Measurements from ENCODE around the gene NKAIN2.

The NKAIN2 gene

DNA sequence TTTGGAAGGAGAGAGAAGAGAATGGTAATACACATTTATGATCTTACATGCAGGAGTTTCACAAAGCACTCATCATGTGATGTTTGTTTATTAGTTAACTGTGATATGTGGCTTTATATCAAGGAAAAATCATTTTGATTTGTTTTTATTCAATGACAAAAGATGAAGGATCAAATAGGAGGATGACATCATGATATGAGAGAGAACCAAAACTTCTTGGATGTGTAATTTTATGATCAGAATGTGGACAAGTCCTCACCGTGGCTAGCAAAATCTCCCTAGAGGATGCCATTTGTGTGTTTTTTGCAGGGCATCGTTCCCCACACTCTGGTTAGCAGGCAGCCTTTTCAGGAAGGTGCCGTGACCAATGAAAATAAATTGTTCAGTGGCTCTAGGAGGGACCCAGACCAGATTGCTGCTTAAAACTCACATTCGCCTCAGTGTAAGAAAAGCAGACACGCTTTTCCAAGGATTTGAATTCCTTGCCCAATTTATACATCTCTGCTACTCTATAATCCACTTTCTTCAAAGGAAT lies 552.7 kb downstream of the NKAIN2 start:
- ChIA-PET CTCF (no interaction called here), POLR2A (no interaction called here)
- DNase-seq (ENCODE audit: low read depth, low spot score): no peak
- H3K4me3 ChIP-seq (ENCODE audit: low read depth, low read length): no peak overlapping the region
- TF ChIP-seq, protein P1, sequence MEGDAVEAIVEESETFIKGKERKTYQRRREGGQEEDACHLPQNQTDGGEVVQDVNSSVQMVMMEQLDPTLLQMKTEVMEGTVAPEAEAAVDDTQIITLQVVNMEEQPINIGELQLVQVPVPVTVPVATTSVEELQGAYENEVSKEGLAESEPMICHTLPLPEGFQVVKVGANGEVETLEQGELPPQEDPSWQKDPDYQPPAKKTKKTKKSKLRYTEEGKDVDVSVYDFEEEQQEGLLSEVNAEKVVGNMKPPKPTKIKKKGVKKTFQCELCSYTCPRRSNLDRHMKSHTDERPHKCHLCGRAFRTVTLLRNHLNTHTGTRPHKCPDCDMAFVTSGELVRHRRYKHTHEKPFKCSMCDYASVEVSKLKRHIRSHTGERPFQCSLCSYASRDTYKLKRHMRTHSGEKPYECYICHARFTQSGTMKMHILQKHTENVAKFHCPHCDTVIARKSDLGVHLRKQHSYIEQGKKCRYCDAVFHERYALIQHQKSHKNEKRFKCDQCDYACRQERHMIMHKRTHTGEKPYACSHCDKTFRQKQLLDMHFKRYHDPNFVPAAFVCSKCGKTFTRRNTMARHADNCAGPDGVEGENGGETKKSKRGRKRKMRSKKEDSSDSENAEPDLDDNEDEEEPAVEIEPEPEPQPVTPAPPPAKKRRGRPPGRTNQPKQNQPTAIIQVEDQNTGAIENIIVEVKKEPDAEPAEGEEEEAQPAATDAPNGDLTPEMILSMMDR (IDR thresholded peaks at IDR 0.05; ENCODE audit: insufficient read depth, low read length, missing control alignments): no peak

DNA sequence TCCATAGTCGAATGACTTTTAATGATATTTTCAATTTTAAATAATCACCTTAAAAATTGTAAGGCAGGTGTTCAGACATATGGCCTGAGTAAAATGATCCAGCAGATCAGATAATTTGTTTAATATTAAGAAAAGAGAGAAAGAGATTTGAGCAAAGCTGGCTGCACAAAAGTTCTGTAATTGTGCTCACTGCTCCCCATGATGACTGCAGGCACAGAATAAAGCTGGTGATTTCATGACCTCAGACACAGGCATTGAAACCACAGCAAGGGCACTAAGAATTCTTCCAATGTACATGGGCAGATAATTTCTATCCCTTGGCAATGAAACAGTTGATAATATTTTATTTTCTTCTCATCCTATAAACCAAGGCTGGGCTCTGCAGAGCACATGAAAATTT lies 553.1 kb downstream of the NKAIN2 start:
- POLR2A ChIA-PET: no interaction called here
- H3K4me3 ChIP-seq (ENCODE audit: low read depth, low read length): no peak overlapping the region
- CTCF ChIA-PET: no interaction called here
- TF ChIP-seq, protein P1 (IDR thresholded peaks at IDR 0.05; ENCODE audit: insufficient read depth, low read length, missing control alignments): no peak
- no peak for DNase-seq (ENCODE audit: low read depth, low spot score)

DNA sequence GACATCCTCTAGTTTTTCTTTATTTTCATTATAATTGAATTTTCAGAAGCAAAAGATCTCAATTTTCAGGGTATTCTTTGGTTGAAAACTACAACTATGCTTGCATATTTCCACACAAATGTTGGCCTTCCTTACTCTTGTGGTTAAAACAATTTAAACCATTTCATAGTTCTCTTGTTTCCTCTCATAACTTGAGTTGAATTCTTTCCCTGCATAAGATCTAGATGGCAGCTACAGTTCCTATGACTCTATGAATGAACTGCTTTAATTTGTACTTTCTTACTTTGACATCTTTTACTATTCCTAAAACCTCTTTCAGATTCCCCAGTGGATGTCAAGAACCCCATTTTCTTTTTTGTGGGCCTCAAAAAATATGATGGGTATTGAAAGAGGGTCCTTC lies 564.5 kb downstream of the NKAIN2 start:
- no peak overlapping the region for H3K4me3 ChIP-seq (ENCODE audit: low read depth, low read length)
- ChIA-PET CTCF (no interaction called here), POLR2A (no interaction called here)
- no peak for DNase-seq (ENCODE audit: low read depth, low spot score)
- TF ChIP-seq, protein P1 (IDR thresholded peaks at IDR 0.05; ENCODE audit: insufficient read depth, low read length, missing control alignments): no peak

DNA sequence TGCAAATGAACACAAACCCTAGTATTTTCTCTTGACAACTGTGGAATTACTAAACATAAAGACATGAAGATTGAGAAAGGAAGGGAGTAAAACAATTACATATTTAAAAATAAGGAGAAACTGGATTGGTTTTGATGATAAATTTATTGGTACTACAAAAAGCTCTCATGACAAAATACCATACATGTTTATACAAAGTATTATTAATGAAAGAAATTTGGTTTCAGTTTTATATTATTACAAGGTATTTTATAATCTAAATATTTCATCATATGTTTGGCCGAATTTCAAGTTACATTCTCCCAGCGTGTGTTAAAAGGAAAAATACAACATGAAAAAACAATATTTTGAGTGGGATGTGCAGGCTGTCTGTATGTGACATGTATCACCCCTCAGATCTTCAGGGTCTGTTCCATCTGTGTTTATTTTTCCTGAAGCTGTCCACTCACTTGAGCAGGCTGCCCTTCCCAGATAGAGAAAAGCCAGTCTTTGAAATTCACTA lies 568.4 kb downstream of the NKAIN2 start:
- TF ChIP-seq, protein P1 (IDR thresholded peaks at IDR 0.05; ENCODE audit: insufficient read depth, low read length, missing control alignments): no peak

DNA sequence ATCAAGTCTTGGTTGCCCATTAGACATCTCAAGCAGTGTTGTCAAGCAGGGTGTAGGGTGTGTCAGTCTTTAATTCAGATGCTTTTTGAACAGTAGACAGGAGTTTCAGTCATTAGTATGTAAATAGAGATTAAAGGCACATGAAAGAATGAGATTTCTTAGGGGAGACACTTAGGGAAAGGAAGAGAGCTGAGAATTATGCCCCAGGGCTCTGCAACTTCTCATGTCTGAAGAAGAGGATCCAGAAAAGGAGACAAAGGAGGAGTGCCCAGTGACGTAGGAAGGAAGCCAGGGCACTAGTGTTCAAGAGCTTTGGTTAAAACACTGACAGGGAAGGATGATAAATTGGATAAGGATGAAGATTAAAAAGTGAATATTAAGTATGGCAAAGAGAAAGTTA lies 569.7 kb downstream of the NKAIN2 start:
- no peak for DNase-seq (ENCODE audit: low read depth, low spot score)
- CTCF ChIA-PET: no interaction called here
- POLR2A ChIA-PET: no interaction called here
- H3K4me3 ChIP-seq (ENCODE audit: low read depth, low read length): no peak overlapping the region
- TF ChIP-seq, protein P1 (IDR thresholded peaks at IDR 0.05; ENCODE audit: insufficient read depth, low read length, missing control alignments): no peak

More for the DNA sequence above, 568.4 kb downstream of the NKAIN2 start:
- CTCF ChIA-PET: no interaction called here
- no peak overlapping the region for H3K4me3 ChIP-seq (ENCODE audit: low read depth, low read length)
- no peak for DNase-seq (ENCODE audit: low read depth, low spot score)
- POLR2A ChIA-PET: no interaction called here

DNA sequence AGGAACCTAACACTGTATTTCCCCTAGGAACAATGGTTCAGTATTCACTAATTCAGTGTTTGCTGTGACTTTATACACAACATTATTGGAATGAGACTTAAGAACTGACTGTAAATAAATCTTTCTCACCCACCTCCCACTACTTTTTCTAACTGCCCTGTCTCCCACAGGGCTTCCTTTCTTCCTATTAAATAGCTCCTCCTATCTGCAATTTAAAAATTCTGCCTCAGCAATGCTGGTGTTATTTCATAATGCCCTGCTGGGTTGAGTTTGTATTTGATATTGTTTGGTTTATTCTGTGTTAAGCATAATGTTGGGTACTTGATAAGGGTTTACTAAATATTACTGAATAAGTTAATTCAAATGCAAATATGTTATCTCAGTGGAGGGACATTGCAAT lies 585.5 kb downstream of the NKAIN2 start:
- CTCF ChIA-PET: no interaction called here
- no peak overlapping the region for H3K4me3 ChIP-seq (ENCODE audit: low read depth, low read length)
- DNase-seq (ENCODE audit: low read depth, low spot score): no peak
- POLR2A ChIA-PET: no interaction called here
- TF ChIP-seq, protein P1 (IDR thresholded peaks at IDR 0.05; ENCODE audit: insufficient read depth, low read length, missing control alignments): no peak
